Stomach (tissue), 4 donors: ENCODE results near the gene ZFHX3.

Experiments used
- CTCF ChIP-seq, 7 experiments: fragments of 450-650 bp in 4 of 7; fragments of 200-600 bp in 3 of 7; sonication (generic) in 3 of 7; IDR thresholded peaks; one replicate each; pipeline ENCODE4 v1.5.1; 2016 to 2019; ENCODE audit warnings: antibody characterized with exemption in 7 of 7, control low read depth in 2 of 7, mild to moderate bottlenecking in 1 of 7
- POLR2A ChIP-seq, 4 donors: fragments of 450-650 bp; IDR thresholded peaks; one replicate each; pipeline ENCODE4 v1.6.1; 2016; ENCODE audit warnings: antibody characterized with exemption in 4 of 4, control low read depth in 2 of 4, mild to moderate bottlenecking in 1 of 4, moderate library complexity in 1 of 4
- POLR2AphosphoS5 ChIP-seq, 3 donors: sonication (generic); formaldehyde crosslinking; IDR thresholded peaks; one replicate each; pipeline ENCODE4 v1.6.1; 2016; ENCODE audit warnings: antibody characterized with exemption in 3 of 3

GRCh38 chr16:72818236-72818845 is 229.6 kb downstream of the ZFHX3 start:
- TF ChIP-seq CTCF (IDR thresholded peaks at IDR 0.05): no peak
- TF ChIP-seq POLR2A (IDR thresholded peaks at IDR 0.05): no peak
- no peak for TF ChIP-seq POLR2AphosphoS5 (IDR thresholded peaks at IDR 0.05)
